ENCODE data around the gene LDHA. TPM values are rescaled to one million over a fixed set of nuclear protein-coding genes. Genes with fewer than 3 reads are reported as not detected.
"Not testable (repeated sequence)": the region's sequence is repeated elsewhere in the genome, so short reads cannot be mapped to it uniquely, and the experiment has no call there.

The LDHA gene
- total RNA-seq, 1 donor from 2014 or later = 618 TPM

- DNase-seq (ENCODE audit: low spot score) = no peak
These were observed 635 bp upstream of the LDHA start for GRCh38 chr11:18393581-18394274.

DNA sequence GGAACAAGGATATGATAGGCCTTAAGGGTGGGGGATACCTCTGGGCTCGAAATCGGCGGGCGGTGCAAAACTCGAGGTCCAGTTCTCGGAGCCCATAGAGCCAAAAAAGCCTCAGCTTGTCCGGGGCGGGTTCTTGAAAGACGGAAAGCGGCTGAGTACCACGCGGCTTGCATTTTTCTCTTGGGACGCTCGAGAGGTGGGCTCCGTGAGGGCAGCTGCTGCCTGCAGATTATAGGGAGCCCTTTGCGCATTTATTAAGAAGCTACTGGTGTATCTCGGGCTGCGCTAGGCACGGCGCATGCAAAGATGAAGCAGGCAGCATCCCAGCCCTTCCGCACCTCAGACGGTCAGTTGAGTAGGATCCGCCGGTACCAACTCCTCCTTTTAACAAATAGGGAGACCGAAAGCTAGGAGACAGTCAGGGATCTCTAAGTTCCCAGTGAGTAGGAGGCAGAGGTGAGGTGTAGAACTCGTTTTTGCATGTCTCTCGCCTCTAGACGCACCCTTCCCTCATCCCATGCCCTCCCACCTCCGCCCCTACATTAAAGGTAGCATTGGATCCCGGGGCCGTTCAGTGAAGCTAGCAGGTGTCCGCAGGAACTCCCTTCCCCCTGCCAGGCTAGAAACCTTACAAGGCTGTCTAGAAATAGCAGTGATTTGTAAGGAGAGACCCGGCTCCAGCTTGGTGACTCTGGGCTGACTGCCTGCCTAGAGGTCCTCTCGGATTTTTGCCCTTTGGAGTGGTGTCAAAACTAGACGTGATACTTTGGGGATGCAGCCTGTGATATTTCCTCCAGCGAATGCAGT is 768 bp downstream of the LDHA start:
- DNase-seq (ENCODE audit: low spot score) = no peak

GRCh38 chr11:18395735-18396504 is 1.6 kb downstream of the LDHA start:
- DNase-seq (ENCODE audit: low spot score) = peak; percentile 100

- DNase-seq (ENCODE audit: low spot score) = no peak
These were observed 3.6 kb downstream of the LDHA start for GRCh38 chr11:18397921-18398320.

DNA sequence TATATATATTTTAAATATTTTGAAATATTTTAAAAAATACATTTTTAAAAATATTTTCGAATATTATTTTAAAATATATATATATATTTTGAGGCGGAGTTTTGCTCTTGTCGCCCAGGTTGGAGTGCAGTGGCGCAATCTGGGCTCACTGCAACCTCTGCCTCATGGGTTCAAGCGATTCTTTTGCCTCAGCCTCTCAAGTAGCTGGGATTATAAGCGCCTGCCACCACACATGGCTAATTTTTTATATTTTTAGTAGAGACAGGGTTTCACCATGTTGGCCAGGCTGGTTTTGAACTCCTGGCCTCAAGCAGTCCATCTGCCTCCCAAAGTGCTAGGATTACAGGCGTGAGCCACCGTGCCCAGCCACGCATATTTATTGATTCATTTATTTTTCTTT is 6.7 kb downstream of the LDHA start:
- not testable (repeated sequence) for DNase-seq (ENCODE audit: low spot score)

- DNase-seq (ENCODE audit: low spot score) = no peak
These were observed 9.7 kb downstream of the LDHA start for GRCh38 chr11:18404062-18404461.

- DNase-seq (ENCODE audit: low spot score) = not testable (repeated sequence)
These were observed 13.0 kb downstream of the LDHA start for GRCh38 chr11:18407400-18407799.

DNA sequence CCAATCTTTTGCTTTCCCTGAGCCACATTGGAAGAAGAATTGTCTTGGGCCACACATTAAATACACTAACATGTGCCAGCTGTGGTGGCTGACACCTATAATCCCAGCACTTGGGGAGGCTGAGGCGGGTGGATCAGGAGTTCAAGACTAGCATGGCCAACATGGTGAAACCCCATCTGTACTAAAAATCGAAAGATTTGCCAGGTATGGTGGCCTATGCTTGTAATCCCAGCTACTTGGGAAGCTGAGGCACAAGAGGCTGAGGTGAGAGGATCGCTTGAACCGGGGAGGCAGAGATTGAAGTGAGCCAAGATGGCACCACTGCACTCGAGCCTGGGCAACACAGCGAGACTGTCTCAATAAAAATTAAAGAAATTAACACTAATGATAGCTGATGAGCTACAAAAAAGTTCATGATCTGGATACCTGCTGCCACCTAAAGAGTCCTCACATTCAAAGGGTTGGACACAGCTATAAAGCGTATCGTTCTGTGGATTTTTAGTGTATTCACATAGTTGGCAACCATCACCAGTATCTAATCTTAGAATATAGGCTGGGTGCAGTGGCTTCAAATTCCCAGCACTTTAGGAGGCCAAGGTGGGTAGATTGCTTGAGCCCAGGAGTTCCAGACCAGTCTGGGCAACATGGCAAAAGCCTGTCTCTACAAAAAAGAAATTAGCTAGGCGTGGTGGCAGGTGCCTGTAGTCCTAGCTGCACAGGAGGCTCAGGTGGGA is 14.4 kb downstream of the LDHA start:
- no peak for DNase-seq (ENCODE audit: low spot score)

- DNase-seq (ENCODE audit: low spot score) = no peak
These were observed 22.1 kb downstream of the LDHA start for GRCh38 chr11:18416459-18416858.

DNA sequence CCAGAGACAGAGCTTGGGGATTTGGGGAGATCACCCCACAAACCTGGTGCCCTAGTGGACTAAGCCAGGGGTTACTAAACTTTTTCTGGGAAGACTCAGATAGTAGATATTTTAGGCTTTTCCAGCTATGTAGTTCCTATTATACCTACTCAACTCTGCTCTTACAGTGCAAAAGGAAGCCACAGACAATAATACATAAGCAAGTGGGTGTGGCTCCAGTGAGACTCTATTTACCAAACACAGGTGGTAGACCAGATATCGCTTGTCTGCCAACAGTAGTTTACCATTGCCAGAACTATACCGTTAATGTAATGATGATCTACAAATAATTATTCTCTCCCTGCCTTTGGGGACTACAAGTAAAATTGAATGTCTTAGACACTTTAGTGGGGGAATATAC is 24.7 kb downstream of the LDHA start:
- no peak for DNase-seq (ENCODE audit: low spot score)

DNA sequence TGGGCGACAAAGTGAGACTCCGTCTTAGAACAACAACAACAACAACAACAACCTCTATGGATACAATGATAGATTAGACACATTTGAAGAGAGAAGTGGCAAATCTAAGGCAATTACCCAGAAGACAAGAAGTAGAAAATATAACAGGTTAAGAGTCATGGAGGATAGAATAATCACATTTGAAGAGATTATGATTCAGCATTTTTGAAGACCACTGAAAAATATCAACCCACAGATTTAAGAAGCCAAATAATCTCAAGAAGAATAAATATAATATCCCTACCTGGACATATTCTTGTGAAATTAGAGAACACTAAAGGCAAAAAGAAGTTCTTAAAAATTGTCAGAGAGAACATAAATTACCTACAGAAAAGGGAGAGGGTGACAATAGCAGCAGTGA is 25.7 kb downstream of the LDHA start:
- no peak for DNase-seq (ENCODE audit: low spot score)

GRCh38 chr11:18427240-18427639 is 32.9 kb downstream of the LDHA start:
- DNase-seq (ENCODE audit: low spot score) = no peak

DNA sequence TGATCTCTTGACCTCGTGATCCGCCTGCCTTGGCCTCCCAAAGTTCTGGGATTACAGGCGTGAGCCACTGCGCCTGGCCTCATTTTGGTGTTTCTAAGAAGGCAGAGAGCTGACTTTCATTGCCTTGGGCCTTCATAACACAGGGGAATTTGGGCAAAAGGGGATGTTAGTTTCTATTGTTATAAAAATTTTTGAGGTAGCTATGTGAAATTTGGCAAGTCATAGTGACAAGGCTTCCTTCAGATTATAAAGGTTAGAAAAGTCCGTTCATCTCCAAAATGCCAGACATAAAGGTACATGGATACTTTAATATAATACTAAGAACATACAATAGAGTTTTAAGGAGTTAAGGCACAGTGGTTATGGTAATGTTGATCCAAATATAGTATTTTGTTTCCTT is 35.0 kb downstream of the LDHA start:
- no peak for DNase-seq (ENCODE audit: low spot score)

DNA sequence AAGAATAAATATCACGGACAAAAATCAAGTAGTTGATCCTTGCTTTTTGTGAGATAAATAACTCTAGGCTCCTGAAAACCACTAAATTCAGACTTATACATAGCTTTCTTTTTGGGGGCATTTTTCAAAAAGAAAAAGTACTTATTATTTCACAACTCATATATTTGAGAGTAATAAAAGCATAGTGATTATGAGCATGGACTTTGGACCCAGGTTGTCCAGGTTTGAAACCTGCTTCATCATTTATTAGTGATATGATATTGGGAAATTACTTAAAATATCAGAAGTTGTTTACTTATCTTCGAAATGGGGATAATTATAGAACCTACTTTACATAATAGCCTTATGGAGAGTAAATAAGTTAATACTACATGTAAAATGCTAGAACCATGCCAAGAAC is 44.3 kb downstream of the LDHA start:
- DNase-seq (ENCODE audit: low spot score) = no peak

DNA sequence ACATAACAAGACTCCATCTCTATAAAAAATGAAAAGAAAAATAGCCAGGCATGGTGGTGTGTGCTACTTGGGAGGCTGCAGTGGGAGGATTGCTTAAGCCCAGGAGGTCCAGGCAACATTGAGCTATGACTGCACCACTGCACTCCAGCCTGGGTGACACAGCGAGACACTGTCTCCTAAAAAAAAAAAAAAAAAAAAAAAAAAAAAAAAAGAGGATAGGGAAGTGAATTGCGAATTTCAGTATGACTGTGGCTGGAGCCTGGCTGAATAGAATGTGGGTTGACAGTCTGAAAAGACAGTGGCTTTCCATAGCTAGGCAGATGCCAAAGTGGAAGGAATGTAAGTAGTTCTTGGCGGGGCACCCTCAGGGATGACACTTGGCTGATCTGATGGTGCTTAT is 54.9 kb downstream of the LDHA start:
- no peak for DNase-seq (ENCODE audit: low spot score)

- DNase-seq (ENCODE audit: low spot score) = no peak
These were observed 58.6 kb downstream of the LDHA start for GRCh38 chr11:18452927-18453326.

DNA sequence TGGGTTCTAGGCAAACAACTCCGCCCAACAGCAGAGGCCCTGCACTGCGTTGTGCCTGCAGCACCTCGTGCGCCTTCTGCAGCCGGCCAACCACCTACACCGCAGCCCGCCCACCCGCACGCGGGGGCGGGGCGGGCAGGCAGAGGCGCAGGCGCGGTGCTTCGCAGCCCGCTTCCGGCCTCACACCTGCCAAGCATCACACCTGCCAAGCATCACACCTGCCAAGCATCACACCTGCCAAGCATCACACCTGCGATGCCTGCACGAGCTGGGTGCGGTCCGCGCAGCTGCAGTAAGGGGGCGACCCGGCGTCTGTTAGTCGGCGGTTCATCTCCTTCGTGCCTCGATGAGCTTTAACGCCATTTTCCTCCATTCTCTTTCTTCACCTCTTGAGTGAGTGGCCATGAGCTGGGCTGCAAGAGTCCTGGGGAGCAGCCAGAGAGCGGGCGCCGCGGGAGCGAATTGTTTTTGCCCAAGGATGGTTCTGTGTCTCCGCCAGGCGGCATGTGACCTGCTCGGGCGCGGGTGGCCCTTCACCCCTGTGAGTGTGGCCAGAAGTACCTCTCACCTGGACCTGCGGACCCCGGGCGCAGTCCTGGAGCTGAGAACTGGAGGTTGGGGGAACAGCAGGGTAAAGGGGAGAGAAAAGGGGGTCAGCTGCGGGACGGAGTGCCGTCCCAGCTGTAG is 61.5 kb downstream of the LDHA start, which contains the start of gene LDHAL6A:
TSS of gene LDHAL6A (plus strand) at position 171 of the 687 bp plus-strand sequence. CDS start 825 bp downstream, outside the sequence.
- no peak for DNase-seq (ENCODE audit: low spot score)

DNA sequence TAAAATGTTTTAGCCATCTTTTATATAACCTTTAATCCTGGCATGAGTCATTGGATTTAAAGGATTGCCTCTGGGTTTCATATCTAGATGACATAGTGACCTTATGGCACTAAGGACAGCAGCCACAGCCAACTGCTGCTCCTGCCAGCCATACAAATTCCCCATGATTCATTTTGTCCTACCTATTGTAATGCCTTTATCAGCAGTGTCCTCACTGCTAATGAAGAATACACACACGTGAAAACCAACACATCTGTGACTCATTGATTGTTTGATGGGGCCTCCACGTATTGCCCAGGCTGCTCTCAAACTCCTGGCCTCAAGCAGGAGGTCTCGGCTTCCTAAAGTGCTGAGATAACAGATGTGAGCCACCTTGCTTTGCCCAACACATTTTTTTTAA is 63.1 kb downstream of the LDHA start:
- no peak for DNase-seq (ENCODE audit: low spot score)
